KMS-11 (cell line): ENCODE data around the gene PIGB.

Experiments used
- H2AFZ ChIP-seq: fragments of 200-600 bp; sonication (generic); 2 replicates; pipeline ENCODE4 v1.6.1; 2016; ENCODE audit warnings: antibody characterized with exemption, mixed run types, low read depth
- H3K27ac ChIP-seq: fragments of 200-600 bp; sonication (generic); 2 replicates; pipeline ENCODE4 v1.6.1; 2016; ENCODE audit warnings: mild to moderate bottlenecking, mixed run types
- H3K27me3 ChIP-seq: fragments of 200-600 bp; sonication (generic); 2 replicates; pipeline ENCODE4 v1.6.1; 2017; ENCODE audit warnings: mild to moderate bottlenecking, low read depth, mixed run types, moderate library complexity; ENCODE audit not compliant: insufficient read depth
- H3K36me3 ChIP-seq: fragments of 200-600 bp; sonication (generic); 2 replicates; pipeline ENCODE4 v1.6.1; 2017; ENCODE audit warnings: mild to moderate bottlenecking, mixed run types; ENCODE audit not compliant: insufficient read depth
- H3K4me1 ChIP-seq: fragments of 200-600 bp; sonication (generic); 2 replicates; pipeline ENCODE4 v1.6.1; 2016; ENCODE audit warnings: mild to moderate bottlenecking, low read depth, mixed run types; ENCODE audit not compliant: poor library complexity, severe bottlenecking
- H3K4me2 ChIP-seq: fragments of 200-600 bp; sonication (generic); 2 replicates; pipeline ENCODE4 v1.7.0; 2016; ENCODE audit warnings: mild to moderate bottlenecking, mixed run types
- H3K4me3 ChIP-seq: fragments of 200-600 bp; sonication (generic); IDR thresholded peaks from 2 replicates; pipeline ENCODE4 v1.6.1; 2017; ENCODE audit warnings: low read depth, low read length, mixed read lengths; ENCODE audit not compliant: insufficient read depth
- H3K79me2 ChIP-seq: fragments of 200-600 bp; sonication (generic); 2 replicates; pipeline ENCODE4 v1.6.1; 2016; ENCODE audit warnings: low read depth, mixed run types; ENCODE audit not compliant: insufficient read depth
- H3K9ac ChIP-seq: fragments of 200-600 bp; sonication (generic); 2 replicates; pipeline ENCODE4 v1.6.1; 2016; ENCODE audit warnings: mild to moderate bottlenecking, mixed run types
- H4K20me1 ChIP-seq: fragments of 200-600 bp; sonication (generic); 2 replicates; pipeline ENCODE4 v1.6.1; 2016; ENCODE audit warnings: mild to moderate bottlenecking, mixed run types; ENCODE audit not compliant: insufficient read depth
- CTCF ChIP-seq: fragments of 200-600 bp; sonication (generic); conservative IDR thresholded peaks from 2 replicates; pipeline ENCODE4 v1.6.1; 2017; ENCODE audit warnings: low read depth, mild to moderate bottlenecking, antibody characterized with exemption, low read length, moderate library complexity, mixed read lengths

The PIGB gene

GRCh38 chr15:55322467-55322866, 3.4 kb downstream of the PIGB start:
- Histone ChIP-seq H2AFZ (no peak overlapping the region), H3K27me3 (no peaks in the 10 kb centered on the region), H3K9ac (no peak overlapping the region), H3K27ac (no peak overlapping the region), H3K36me3 (no peaks in the 10 kb centered on the region), H3K4me3 (no peak overlapping the region), H4K20me1 (no peaks in the 10 kb centered on the region), H3K4me1 (peaks cover 24% of the 10 kb centered on the region), H3K4me2 (no peak overlapping the region), H3K79me2 (peaks cover 22% of the 10 kb centered on the region; the same call in 1 of the 2 replicates)
- TF ChIP-seq CTCF: no peak

GRCh38 chr15:55327387-55327786, 8.4 kb downstream of the PIGB start:
- H4K20me1 ChIP-seq: no peaks in the 10 kb centered on the region
- TF ChIP-seq CTCF: no peak
- no peak overlapping the region for H3K4me3 ChIP-seq
- no peaks in the 10 kb centered on the region for H3K27me3 ChIP-seq
- H3K4me1 ChIP-seq: no peaks in the 10 kb centered on the region
- no peaks in the 10 kb centered on the region for H3K79me2 ChIP-seq
- no peak overlapping the region for H3K9ac ChIP-seq
- no peak overlapping the region for H3K4me2 ChIP-seq
- no peak overlapping the region for H3K27ac ChIP-seq
- H3K36me3 ChIP-seq: no peaks in the 10 kb centered on the region
- no peak overlapping the region for H2AFZ ChIP-seq

GRCh38 chr15:55334371-55334770, 15.3 kb downstream of the PIGB start:
- Histone ChIP-seq H3K4me1 (no peaks in the 10 kb centered on the region), H3K4me2 (no peak overlapping the region), H3K27me3 (no peaks in the 10 kb centered on the region), H3K4me3 (no peak overlapping the region), H3K9ac (no peak overlapping the region), H3K27ac (no peak overlapping the region), H2AFZ (no peak overlapping the region), H3K79me2 (no peaks in the 10 kb centered on the region), H4K20me1 (no peaks in the 10 kb centered on the region), H3K36me3 (no peaks in the 10 kb centered on the region)
- TF ChIP-seq CTCF: no peak

- TF ChIP-seq CTCF: no peak
- H4K20me1 ChIP-seq: no peaks in the 10 kb centered on the region
- H3K9ac ChIP-seq: no peak overlapping the region
- H3K27ac ChIP-seq: no peak overlapping the region
- H3K4me1 ChIP-seq: no peaks in the 10 kb centered on the region
- no peaks in the 10 kb centered on the region for H3K36me3 ChIP-seq
- H2AFZ ChIP-seq: no peak overlapping the region
- no peaks in the 10 kb centered on the region for H3K79me2 ChIP-seq
- no peak overlapping the region for H3K4me3 ChIP-seq
- H3K4me2 ChIP-seq: no peak overlapping the region
- no peaks in the 10 kb centered on the region for H3K27me3 ChIP-seq
Measured at GRCh38 chr15:55334997-55335396, 16.0 kb downstream of the PIGB start.
